Activated naive CD4-positive, alpha-beta T cell treated with anti-CD3 and anti-CD28 coated beads, Interleukin-2, amount 10 ng/mL, durations not matched to agents 7 days and 5 days (primary cell): Measurements from ENCODE around the gene FSTL5.

ENCODE experiments used
- CTCF ChIA-PET: fragments of 350-600 bp; sonication (Branson Sonifier 250); formaldehyde crosslinking; loops from one replicate; lab custom pipeline; 2021; ENCODE audit warnings: antibody characterized with exemption; lab: Charles Lee
- DNase-seq: peaks from one replicate; pipeline ENCODE4 v3.0.0-alpha.2; 2020
- H3K27ac Mint-ChIP-seq: one replicate; pipeline ENCODE4 v1.8.0; 2021; ENCODE audit warnings: mild to moderate bottlenecking, moderate library complexity, mixed read lengths
- H3K27me3 Mint-ChIP-seq: one replicate; pipeline ENCODE4 v1.8.0; 2021; ENCODE audit warnings: mild to moderate bottlenecking, mixed read lengths
- H3K36me3 Mint-ChIP-seq: one replicate; pipeline ENCODE4 v1.8.0; 2021; ENCODE audit warnings: mixed read lengths
- H3K4me1 Mint-ChIP-seq: one replicate; pipeline ENCODE4 v1.8.0; 2021; ENCODE audit warnings: mixed read lengths
- H3K4me3 Mint-ChIP-seq: one replicate; pipeline ENCODE4 v1.8.0; 2021; ENCODE audit warnings: mild to moderate bottlenecking, moderate library complexity, mixed read lengths
- H3K9me3 Mint-ChIP-seq: one replicate; pipeline ENCODE4 v1.8.0; 2021; ENCODE audit warnings: mixed read lengths

Gene FSTL5

GRCh38 chr4:161546902-161547301 lies 616.9 kb downstream of the FSTL5 start:
- Mint-ChIP-seq H3K4me1 (no peaks in the 10 kb centered on the region), H3K27me3 (no peaks in the 10 kb centered on the region), H3K27ac (no peak overlapping the region), H3K36me3 (no peaks in the 10 kb centered on the region), H3K4me3 (no peak overlapping the region), H3K9me3 (peaks cover 6% of the 10 kb centered on the region)
- CTCF ChIA-PET: no interaction called here
- no peak for DNase-seq

- Mint-ChIP-seq H3K27ac (no peak overlapping the region), H3K4me3 (no peak overlapping the region), H3K9me3 (peaks cover 9% of the 10 kb centered on the region), H3K4me1 (no peaks in the 10 kb centered on the region), H3K36me3 (no peaks in the 10 kb centered on the region), H3K27me3 (no peaks in the 10 kb centered on the region)
- DNase-seq: no peak
- CTCF ChIA-PET: no interaction called here
These were observed 623.5 kb downstream of the FSTL5 start for GRCh38 chr4:161540265-161540664.

- Mint-ChIP-seq H3K4me1 (no peaks in the 10 kb centered on the region), H3K36me3 (no peaks in the 10 kb centered on the region), H3K9me3 (peaks cover 6% of the 10 kb centered on the region), H3K27ac (no peak overlapping the region), H3K27me3 (no peaks in the 10 kb centered on the region), H3K4me3 (no peak overlapping the region)
- DNase-seq: no peak
- CTCF ChIA-PET: no interaction called here
These were observed 624.9 kb downstream of the FSTL5 start for GRCh38 chr4:161538941-161539340.

GRCh38 chr4:161530710-161531109 lies 633.1 kb downstream of the FSTL5 start:
- DNase-seq: no peak
- H3K9me3 Mint-ChIP-seq: peaks cover 5% of the 10 kb centered on the region
- no peak overlapping the region for H3K27ac Mint-ChIP-seq
- no peaks in the 10 kb centered on the region for H3K36me3 Mint-ChIP-seq
- no peaks in the 10 kb centered on the region for H3K27me3 Mint-ChIP-seq
- CTCF ChIA-PET: no interaction called here
- H3K4me1 Mint-ChIP-seq: no peaks in the 10 kb centered on the region
- no peak overlapping the region for H3K4me3 Mint-ChIP-seq

GRCh38 chr4:161525121-161525520 lies 638.7 kb downstream of the FSTL5 start:
- Mint-ChIP-seq H3K36me3 (no peaks in the 10 kb centered on the region), H3K4me1 (no peaks in the 10 kb centered on the region), H3K27me3 (no peaks in the 10 kb centered on the region), H3K9me3 (no peaks in the 10 kb centered on the region), H3K4me3 (no peak overlapping the region), H3K27ac (no peak overlapping the region)
- DNase-seq: no peak
- CTCF ChIA-PET: no interaction called here

GRCh38 chr4:161522031-161522430 lies 641.8 kb downstream of the FSTL5 start:
- no peaks in the 10 kb centered on the region for H3K27me3 Mint-ChIP-seq
- CTCF ChIA-PET: no interaction called here
- no peaks in the 10 kb centered on the region for H3K9me3 Mint-ChIP-seq
- DNase-seq: no peak
- no peaks in the 10 kb centered on the region for H3K4me1 Mint-ChIP-seq
- H3K36me3 Mint-ChIP-seq: no peaks in the 10 kb centered on the region
- H3K27ac Mint-ChIP-seq: no peak overlapping the region
- no peak overlapping the region for H3K4me3 Mint-ChIP-seq

GRCh38 chr4:161519611-161520010 lies 644.2 kb downstream of the FSTL5 start:
- CTCF ChIA-PET: no interaction called here
- no peaks in the 10 kb centered on the region for H3K9me3 Mint-ChIP-seq

GRCh38 chr4:161517941-161518340 lies 645.9 kb downstream of the FSTL5 start:
- no peak for DNase-seq
- H3K4me1 Mint-ChIP-seq: no peaks in the 10 kb centered on the region
- H3K27ac Mint-ChIP-seq: no peak overlapping the region
- no peaks in the 10 kb centered on the region for H3K9me3 Mint-ChIP-seq
- H3K4me3 Mint-ChIP-seq: no peak overlapping the region
- no peaks in the 10 kb centered on the region for H3K36me3 Mint-ChIP-seq
- CTCF ChIA-PET: no interaction called here
- H3K27me3 Mint-ChIP-seq: no peaks in the 10 kb centered on the region

More at GRCh38 chr4:161519611-161520010, 644.2 kb downstream of the FSTL5 start:
- Mint-ChIP-seq H3K36me3 (no peaks in the 10 kb centered on the region), H3K27me3 (no peaks in the 10 kb centered on the region), H3K27ac (no peak overlapping the region), H3K4me1 (no peaks in the 10 kb centered on the region), H3K4me3 (no peak overlapping the region)
- no peak for DNase-seq

GRCh38 chr4:161505141-161505540 lies 658.7 kb downstream of the FSTL5 start:
- no peaks in the 10 kb centered on the region for H3K27me3 Mint-ChIP-seq

GRCh38 chr4:161498155-161498554 lies 665.6 kb downstream of the FSTL5 start:
- H3K27me3 Mint-ChIP-seq: no peaks in the 10 kb centered on the region
- no peaks in the 10 kb centered on the region for H3K36me3 Mint-ChIP-seq
- no peaks in the 10 kb centered on the region for H3K9me3 Mint-ChIP-seq
- CTCF ChIA-PET: no interaction called here
- no peak overlapping the region for H3K4me3 Mint-ChIP-seq
- no peak for DNase-seq
- H3K4me1 Mint-ChIP-seq: no peaks in the 10 kb centered on the region
- H3K27ac Mint-ChIP-seq: no peak overlapping the region

More at GRCh38 chr4:161505141-161505540, 658.7 kb downstream of the FSTL5 start:
- H3K36me3 Mint-ChIP-seq: no peaks in the 10 kb centered on the region
- H3K4me3 Mint-ChIP-seq: no peak overlapping the region
- no peak overlapping the region for H3K27ac Mint-ChIP-seq
- H3K9me3 Mint-ChIP-seq: peaks cover 1% of the 10 kb centered on the region
- H3K4me1 Mint-ChIP-seq: no peaks in the 10 kb centered on the region
- DNase-seq: no peak
- CTCF ChIA-PET: no interaction called here

- CTCF ChIA-PET: no interaction called here
- no peak for DNase-seq
- Mint-ChIP-seq H3K36me3 (no peaks in the 10 kb centered on the region), H3K27me3 (no peaks in the 10 kb centered on the region), H3K9me3 (peaks cover 1% of the 10 kb centered on the region), H3K27ac (no peak overlapping the region), H3K4me3 (no peak overlapping the region), H3K4me1 (no peaks in the 10 kb centered on the region)
These were observed 677.3 kb downstream of the FSTL5 start for GRCh38 chr4:161486461-161486860.

- H3K27ac Mint-ChIP-seq: no peak overlapping the region
- H3K4me1 Mint-ChIP-seq: no peaks in the 10 kb centered on the region
- no peaks in the 10 kb centered on the region for H3K27me3 Mint-ChIP-seq
- H3K4me3 Mint-ChIP-seq: no peak overlapping the region
- no peak for DNase-seq
- H3K36me3 Mint-ChIP-seq: no peaks in the 10 kb centered on the region
- peaks cover 1% of the 10 kb centered on the region for H3K9me3 Mint-ChIP-seq
- CTCF ChIA-PET: no interaction called here
These were observed 697.5 kb downstream of the FSTL5 start for GRCh38 chr4:161466316-161466715.

GRCh38 chr4:161463436-161463835 lies 700.4 kb downstream of the FSTL5 start:
- Mint-ChIP-seq H3K27me3 (no peaks in the 10 kb centered on the region), H3K36me3 (no peaks in the 10 kb centered on the region), H3K27ac (no peak overlapping the region), H3K9me3 (peaks cover 5% of the 10 kb centered on the region), H3K4me1 (no peaks in the 10 kb centered on the region), H3K4me3 (no peak overlapping the region)
- CTCF ChIA-PET: no interaction called here
- DNase-seq: no peak

GRCh38 chr4:161457906-161458305 lies 705.9 kb downstream of the FSTL5 start:
- no peaks in the 10 kb centered on the region for H3K27me3 Mint-ChIP-seq
- H3K36me3 Mint-ChIP-seq: no peaks in the 10 kb centered on the region
- H3K27ac Mint-ChIP-seq: no peak overlapping the region
- no peak for DNase-seq
- CTCF ChIA-PET: no interaction called here
- H3K4me1 Mint-ChIP-seq: no peaks in the 10 kb centered on the region
- peaks cover 5% of the 10 kb centered on the region for H3K9me3 Mint-ChIP-seq
- H3K4me3 Mint-ChIP-seq: no peak overlapping the region

GRCh38 chr4:161457311-161457710 lies 706.5 kb downstream of the FSTL5 start:
- Mint-ChIP-seq H3K4me3 (no peak overlapping the region), H3K4me1 (no peaks in the 10 kb centered on the region), H3K9me3 (peaks cover 5% of the 10 kb centered on the region), H3K27ac (no peak overlapping the region), H3K36me3 (no peaks in the 10 kb centered on the region), H3K27me3 (no peaks in the 10 kb centered on the region)
- no peak for DNase-seq
- CTCF ChIA-PET: no interaction called here

GRCh38 chr4:161454860-161455259 lies 708.9 kb downstream of the FSTL5 start:
- CTCF ChIA-PET: no interaction called here
- no peaks in the 10 kb centered on the region for H3K4me1 Mint-ChIP-seq

More at GRCh38 chr4:161454860-161455259, 708.9 kb downstream of the FSTL5 start:
- DNase-seq: no peak
- Mint-ChIP-seq H3K36me3 (no peaks in the 10 kb centered on the region), H3K9me3 (no peaks in the 10 kb centered on the region), H3K27me3 (no peaks in the 10 kb centered on the region), H3K27ac (no peak overlapping the region), H3K4me3 (no peak overlapping the region)
